Stimulated activated CD8-positive, alpha-beta memory T cell treated with anti-CD3 and anti-CD28 coated beads, Interleukin-15, amount 100 ng/mL, for 1 hour (primary cell): ENCODE results near the gene TGFBR2.

Experiments
- DNase-seq: peaks from one replicate; pipeline ENCODE4 v3.0.0-alpha.2; 2020; ENCODE audit warnings: low read depth

Gene TGFBR2

DNA sequence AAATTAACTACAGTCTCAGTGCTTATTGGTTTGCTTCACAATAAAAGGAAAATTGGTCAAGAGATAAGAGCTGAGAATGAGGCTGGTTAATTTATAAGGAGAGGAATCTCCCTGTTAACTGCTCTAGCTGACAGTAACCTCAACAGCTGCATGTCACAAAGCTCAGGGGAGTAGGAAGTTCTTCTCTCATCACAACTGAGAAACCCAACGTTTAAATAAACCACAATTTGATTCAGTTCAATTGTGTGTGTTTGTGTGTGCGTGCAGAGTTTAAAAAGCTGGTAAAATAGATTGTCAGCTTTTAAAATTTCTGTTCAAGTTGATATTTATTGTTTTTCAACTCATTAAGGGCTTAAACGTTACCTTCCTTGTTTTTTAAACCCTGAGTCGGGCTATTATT, 3.5 kb upstream of the TGFBR2 start:
- no peak for DNase-seq

- DNase-seq = no peak
These were observed 2.3 kb upstream of the TGFBR2 start for GRCh38 chr3:30604093-30604492.

GRCh38 chr3:30604558-30604957, 1.8 kb upstream of the TGFBR2 start:
- no peak for DNase-seq

- no peak for DNase-seq
These were observed 1.4 kb upstream of the TGFBR2 start for GRCh38 chr3:30605005-30605404.

- DNase-seq = no peak
These were observed 598 bp upstream of the TGFBR2 start for GRCh38 chr3:30605706-30606300.

GRCh38 chr3:30607032-30607833, 832 bp downstream of the TGFBR2 start:
- no peak for DNase-seq

DNA sequence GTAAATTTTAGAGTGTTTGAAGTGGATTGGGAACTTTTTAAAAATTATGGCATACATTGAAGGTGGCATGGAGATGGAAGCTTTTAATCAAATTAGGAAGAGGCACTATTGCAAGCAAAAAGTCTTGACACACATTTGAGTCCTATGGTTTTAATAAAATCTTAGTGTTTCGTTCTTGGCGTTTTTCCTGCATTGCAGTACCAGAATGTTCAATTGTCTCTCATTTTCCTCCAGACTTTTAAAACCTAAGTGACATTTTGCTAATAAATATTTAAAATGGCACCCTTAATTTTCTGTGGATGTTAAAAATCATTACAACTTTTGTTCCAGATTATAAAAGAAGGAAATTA, 2.2 kb downstream of the TGFBR2 start:
- DNase-seq = no peak

DNA sequence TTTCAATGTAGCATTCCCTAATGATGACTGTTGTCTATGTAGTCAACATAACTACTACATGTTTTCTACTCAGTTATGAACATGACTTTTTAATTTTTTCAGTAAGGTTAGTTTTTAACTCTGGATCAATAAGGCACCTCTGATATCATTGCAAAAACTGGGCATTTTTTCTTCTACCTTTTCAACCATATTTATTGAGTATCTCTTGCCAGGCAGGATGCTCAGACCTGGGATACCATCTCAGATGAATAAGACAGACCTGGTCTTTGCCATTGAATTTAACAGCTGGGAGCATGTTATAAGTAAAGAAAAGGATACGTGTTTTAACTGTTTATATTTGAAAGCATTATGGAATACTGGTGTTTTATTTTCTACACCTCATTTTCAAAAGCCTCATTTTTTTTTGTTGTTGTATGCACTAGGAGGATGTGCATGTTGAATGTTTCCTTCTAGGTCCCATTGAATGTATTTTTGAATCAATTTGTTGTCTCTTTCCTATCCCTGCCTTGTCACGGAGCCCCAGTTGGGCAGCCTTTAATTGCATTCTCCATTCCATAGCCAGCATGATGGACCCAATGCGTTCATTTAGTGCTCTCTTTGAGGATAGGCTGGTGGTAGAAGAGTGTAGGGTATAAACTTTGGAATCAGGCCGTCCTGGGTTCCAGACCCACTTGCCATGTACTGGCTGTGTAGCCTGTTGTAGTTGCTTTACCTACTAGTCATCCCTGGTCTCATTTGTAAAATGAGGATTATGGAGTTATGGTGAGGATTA, 3.7 kb downstream of the TGFBR2 start:
- no peak for DNase-seq

- DNase-seq = no peak
These were observed 4.4 kb downstream of the TGFBR2 start for GRCh38 chr3:30610702-30611368.

- no peak for DNase-seq
These were observed 5.4 kb downstream of the TGFBR2 start for GRCh38 chr3:30611613-30612436.

- no peak for DNase-seq
These were observed 6.2 kb downstream of the TGFBR2 start for GRCh38 chr3:30612437-30613132.

GRCh38 chr3:30613133-30613825, 6.9 kb downstream of the TGFBR2 start:
- DNase-seq = no peak

DNA sequence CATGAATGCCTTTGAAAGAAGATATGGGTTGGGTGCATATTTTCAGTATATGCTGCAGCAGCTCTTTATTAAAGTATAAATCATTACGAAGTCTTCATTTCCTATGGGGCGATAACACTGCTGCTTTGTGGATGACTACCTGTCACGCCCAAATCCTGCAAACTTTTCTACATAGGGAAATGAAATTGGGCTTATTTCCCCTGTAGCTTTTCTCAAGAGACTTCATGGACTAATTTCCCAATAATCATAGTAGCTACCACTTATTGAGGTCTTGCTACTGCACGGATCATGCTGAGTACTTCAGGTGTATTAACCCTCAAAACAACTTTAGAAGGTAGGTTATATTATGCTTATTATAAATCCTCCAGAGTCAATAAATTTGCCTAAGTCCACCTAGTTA, 8.0 kb downstream of the TGFBR2 start:
- DNase-seq = no peak

DNA sequence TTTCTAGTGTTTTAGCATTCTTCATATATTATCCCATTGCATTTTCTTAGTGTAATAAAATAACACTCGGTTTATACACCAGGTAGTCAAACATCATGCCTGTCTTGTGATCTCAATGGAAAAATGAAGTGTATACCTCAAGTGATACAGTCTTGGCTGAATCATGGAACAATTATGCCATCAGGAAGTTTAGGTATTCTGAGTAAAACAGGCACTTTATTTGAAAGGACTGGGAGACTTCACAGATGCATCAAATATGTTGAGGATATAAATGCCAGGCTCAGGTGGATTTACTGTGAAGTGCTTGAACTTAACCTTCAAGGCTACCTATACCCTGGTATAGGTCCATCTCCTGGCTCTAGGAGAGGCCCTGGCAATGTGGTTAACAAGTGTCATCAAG, 8.5 kb downstream of the TGFBR2 start:
- DNase-seq = no peak

- no peak for DNase-seq
These were observed 9.4 kb downstream of the TGFBR2 start for GRCh38 chr3:30615615-30616346.

- DNase-seq = no peak
These were observed 10.1 kb downstream of the TGFBR2 start for GRCh38 chr3:30616347-30617027.

DNA sequence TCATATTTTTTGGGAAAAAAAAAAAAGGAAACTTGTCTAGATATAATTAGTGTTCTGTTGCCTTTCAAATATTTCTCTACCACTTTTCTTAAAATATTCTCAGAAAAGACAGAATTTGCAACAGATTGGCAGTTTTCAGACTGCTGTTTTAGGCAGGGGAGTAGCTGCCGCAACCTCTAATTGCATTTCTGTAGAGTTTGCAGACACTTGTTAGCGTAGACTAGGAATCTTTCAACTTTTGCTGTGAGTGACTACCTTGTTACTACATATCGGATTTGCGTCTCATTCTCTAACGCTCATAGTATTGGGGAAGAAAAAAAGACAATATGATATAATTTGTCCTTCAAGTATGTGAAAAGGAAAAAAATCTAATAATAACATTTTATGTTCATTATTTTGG, 10.7 kb downstream of the TGFBR2 start:
- DNase-seq = no peak

GRCh38 chr3:30617653-30618052, 11.3 kb downstream of the TGFBR2 start:
- DNase-seq = no peak

DNA sequence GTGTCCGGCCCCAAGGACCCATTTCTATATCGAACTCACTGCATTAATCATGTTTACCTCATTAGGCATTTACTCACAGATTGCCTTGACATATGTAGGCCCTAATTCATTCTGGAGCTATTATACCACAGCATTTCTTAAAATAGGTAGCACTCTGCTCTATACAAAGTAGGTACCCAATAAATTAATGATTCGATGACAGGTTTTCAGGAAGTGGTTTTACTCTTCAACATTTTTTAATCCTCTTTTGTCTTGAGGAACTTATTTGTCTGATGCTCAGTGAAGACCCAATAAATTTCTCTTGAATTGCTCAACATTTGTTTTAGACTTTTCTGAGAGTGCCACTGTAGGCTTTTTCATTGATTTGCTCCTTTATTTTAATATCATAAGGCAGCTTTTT, 12.1 kb downstream of the TGFBR2 start:
- no peak for DNase-seq
